OCI-LY7 (cell line): ENCODE data around the gene PLS3. TPM values are rescaled to one million over a fixed set of nuclear protein-coding genes. Genes with fewer than 3 reads are reported as not detected.
"Not testable (repeated sequence)": the region's sequence is repeated elsewhere in the genome, so short reads cannot be mapped to it uniquely, and the experiment has no call there.

Experiments used
- BruUV-seq: library from RNA; stranded (reverse); fragments of 400-500 nt; replicated peaks from 2 replicates; lab custom pipeline; 2021; lab: Mats Ljungman, UMichigan
- CTCF ChIA-PET: fragments of 300-600 bp; sonication (Branson Sonifier 250); formaldehyde crosslinking; loops from one replicate; lab custom pipeline; 2022; ENCODE audit warnings: antibody characterized with exemption; ENCODE audit not compliant: unreplicated experiment; lab: Charles Lee
- POLR2A ChIA-PET: fragments of 300-600 bp; sonication (Branson Sonifier 250); formaldehyde crosslinking; loops from one replicate; lab custom pipeline; 2022; ENCODE audit warnings: antibody characterized with exemption; lab: Charles Lee
- DNase-seq: peaks from one replicate; pipeline ENCODE4 v3.0.0-alpha.2; 2015; ENCODE audit warnings: low spot score
- H2AFZ ChIP-seq: fragments of 200-600 bp; sonication (generic), shearing (Covaris generic); 2 replicates; pipeline ENCODE4 v1.6.1; 2014; ENCODE audit warnings: mild to moderate bottlenecking, antibody characterized with exemption, low read length, moderate library complexity
- H3K27ac ChIP-seq: fragments of 200-600 bp; sonication (generic); 2 replicates; pipeline ENCODE4 v1.5.1; 2014; ENCODE audit warnings: mixed run types, low read depth, mild to moderate bottlenecking, moderate library complexity, low read length, inconsistent platforms; ENCODE audit not compliant: poor library complexity, severe bottlenecking
- H3K36me3 ChIP-seq: fragments of 200-600 bp; sonication (generic); 2 replicates; pipeline ENCODE4 v1.6.1; 2014; ENCODE audit warnings: mild to moderate bottlenecking, antibody characterized with exemption, low read length, moderate library complexity, mixed read lengths; ENCODE audit not compliant: insufficient read depth
- H3K4me1 ChIP-seq: fragments of 200-600 bp; sonication (generic); 2 replicates; pipeline ENCODE4 v1.5.1; 2014; ENCODE audit warnings: mild to moderate bottlenecking, low read length; ENCODE audit not compliant: insufficient read depth, poor library complexity, severe bottlenecking
- H3K4me2 ChIP-seq: fragments of 200-600 bp; sonication (generic); 2 replicates; pipeline ENCODE4 v1.6.1; 2014; ENCODE audit warnings: mild to moderate bottlenecking, low read length
- H3K4me3 ChIP-seq: fragments of 200-600 bp; sonication (generic); 2 replicates; pipeline ENCODE4 v1.5.1; 2014; ENCODE audit warnings: mild to moderate bottlenecking, low read depth, low read length; ENCODE audit not compliant: poor library complexity, severe bottlenecking
- H3K79me2 ChIP-seq: fragments of 200-600 bp; sonication (generic); 2 replicates; pipeline ENCODE4 v1.6.1; 2016; ENCODE audit warnings: low read depth, mild to moderate bottlenecking, low read length, moderate library complexity, mixed read lengths; ENCODE audit not compliant: insufficient read depth
- H3K9me2 ChIP-seq: fragments of 200-600 bp; sonication (generic); 2 replicates; pipeline ENCODE4 v1.6.1; 2016; ENCODE audit warnings: mild to moderate bottlenecking, low read length, mixed read lengths; ENCODE audit not compliant: insufficient read depth
- H3K9me3 ChIP-seq: fragments of 200-600 bp; sonication (generic); 2 replicates; pipeline ENCODE4 v1.6.1; 2014; ENCODE audit warnings: mild to moderate bottlenecking, mixed run types, low read length, mixed read lengths
- H4K20me1 ChIP-seq: fragments of 200-600 bp; sonication (generic); 2 replicates; pipeline ENCODE4 v1.6.1; 2014; ENCODE audit warnings: mild to moderate bottlenecking, antibody characterized with exemption, low read length, moderate library complexity, mixed read lengths; ENCODE audit not compliant: insufficient read depth
- CTCF ChIP-seq: fragments of 200-600 bp; sonication (generic); conservative IDR thresholded peaks from 2 replicates; pipeline ENCODE4 v1.5.1; 2014; ENCODE audit warnings: mild to moderate bottlenecking, antibody characterized with exemption, low read length, moderate library complexity, mixed read lengths
- EZH2phosphoT487 ChIP-seq: fragments of 200-600 bp; sonication (generic); IDR thresholded peaks from 2 replicates; pipeline ENCODE4 v1.6.1; 2018; ENCODE audit warnings: low read depth, borderline replicate concordance, mild to moderate bottlenecking, mixed run types, antibody characterized with exemption, low read length, moderate library complexity, mixed read lengths
- intact Hi-C: fragments of 100-400 bp; cut with micrococcal nuclease; formaldehyde crosslinking; loops from one replicate; pipeline ENCODE4 v1.10.0; 2022; ENCODE audit not compliant: unreplicated experiment
- total RNA-seq, 2 experiments: library from RNA; depleted of rRNA in 1 of 2; stranded (reverse); fragments of >200 nt in 1 of 2; shearing (Covaris generic) in 1 of 2; gene quantifications; 2 replicates each; pipeline ENCODE4 v1.2.3, GENCODE V29; 2014 to 2022

The PLS3 gene
- total RNA-seq, 2 experiments from 2014 or later = not detected

DNA sequence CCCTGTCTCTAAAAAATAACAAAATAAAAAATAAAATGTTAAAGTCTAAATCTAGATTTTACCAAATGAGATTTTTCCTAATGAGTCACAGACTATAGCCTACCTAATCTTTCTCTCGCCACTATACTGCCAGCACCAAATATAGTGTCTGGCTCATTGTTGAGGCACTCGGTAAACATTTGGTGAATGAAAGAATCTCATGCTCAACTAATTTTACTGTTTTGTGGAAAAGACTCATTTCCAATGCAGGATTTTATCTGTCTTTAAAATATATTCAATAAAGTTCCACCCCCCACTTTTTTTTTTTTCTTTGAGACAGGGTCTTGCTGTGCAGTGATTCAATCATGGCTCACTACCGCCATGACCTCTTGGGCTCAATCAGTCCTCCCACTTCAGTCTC is 71.5 kb downstream of the PLS3 start:
- H4K20me1 ChIP-seq = no peaks in the 10 kb centered on the region
- ChIA-PET POLR2A (no interaction called here), CTCF (no interaction called here)
- no TSS peak for BruUV-seq
- no peak for DNase-seq
- H3K79me2 ChIP-seq = no peaks in the 10 kb centered on the region
- TF ChIP-seq EZH2phosphoT487 (no peak), CTCF (no peak)
- no peak overlapping the region for H3K4me3 ChIP-seq
- H3K9me2 ChIP-seq = no peaks in the 10 kb centered on the region
- no peaks in the 10 kb centered on the region for H3K4me1 ChIP-seq
- H3K36me3 ChIP-seq = no peaks in the 10 kb centered on the region
- H2AFZ ChIP-seq = no peak overlapping the region
- intact Hi-C loops = no loop called here
- no peak overlapping the region for H3K4me2 ChIP-seq
- no peaks in the 10 kb centered on the region for H3K9me3 ChIP-seq
- no peak overlapping the region for H3K27ac ChIP-seq

- H3K9me3 ChIP-seq, H3K79me2 ChIP-seq, DNase-seq, H3K9me2 ChIP-seq, H2AFZ ChIP-seq, H4K20me1 ChIP-seq, BruUV-seq, H3K4me2 ChIP-seq, CTCF ChIA-PET, H3K4me1 ChIP-seq, H3K36me3 ChIP-seq, H3K27ac ChIP-seq, intact Hi-C loops, H3K4me3 ChIP-seq: not testable (repeated sequence)
- POLR2A ChIA-PET = interaction anchor here (1.1 kb wide), 1 partner anchor 10 kb away, joined by 5 read pairs; no protein-coding TSS in a partner anchor
Observed at GRCh38 chrX:115633397-115633796, 72.4 kb downstream of the PLS3 start.

DNA sequence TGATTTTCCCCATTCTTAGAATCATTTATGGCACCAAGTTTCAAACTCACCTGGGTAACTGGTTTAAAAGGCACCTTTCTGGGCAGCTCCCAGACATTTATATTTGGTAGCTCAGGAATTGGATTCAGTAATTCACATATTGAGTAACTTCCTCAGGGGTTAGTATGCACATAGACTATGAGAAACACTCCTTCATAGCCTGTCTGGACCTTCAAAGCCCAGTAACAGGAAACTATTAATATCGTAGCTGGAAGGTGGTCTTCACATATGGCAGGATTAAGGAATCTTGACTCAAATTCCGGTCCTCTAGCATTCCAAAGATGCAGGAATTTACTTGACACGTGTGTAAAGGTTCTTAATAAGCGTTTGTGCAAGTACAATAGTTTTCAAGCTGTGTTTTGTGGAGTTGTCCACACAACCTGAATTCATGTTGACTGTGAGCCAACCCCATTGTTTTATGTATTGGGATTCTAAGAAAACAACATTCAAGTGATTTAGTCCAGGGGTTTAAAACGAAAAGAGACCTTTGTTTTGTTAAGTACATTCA is 78.4 kb downstream of the PLS3 start:
- H3K4me3 ChIP-seq = no peak overlapping the region
- no peaks in the 10 kb centered on the region for H3K9me2 ChIP-seq
- no peaks in the 10 kb centered on the region for H3K4me1 ChIP-seq
- DNase-seq = no peak
- intact Hi-C loops = no loop called here
- ChIA-PET POLR2A (no interaction called here), CTCF (no interaction called here)
- no peaks in the 10 kb centered on the region for H3K36me3 ChIP-seq
- H3K4me2 ChIP-seq = no peak overlapping the region
- no peak overlapping the region for H2AFZ ChIP-seq
- no peaks in the 10 kb centered on the region for H3K9me3 ChIP-seq
- no peaks in the 10 kb centered on the region for H4K20me1 ChIP-seq
- H3K79me2 ChIP-seq = no peaks in the 10 kb centered on the region
- H3K27ac ChIP-seq = no peak overlapping the region
- TF ChIP-seq EZH2phosphoT487 = no peak
- BruUV-seq = no TSS peak

DNA sequence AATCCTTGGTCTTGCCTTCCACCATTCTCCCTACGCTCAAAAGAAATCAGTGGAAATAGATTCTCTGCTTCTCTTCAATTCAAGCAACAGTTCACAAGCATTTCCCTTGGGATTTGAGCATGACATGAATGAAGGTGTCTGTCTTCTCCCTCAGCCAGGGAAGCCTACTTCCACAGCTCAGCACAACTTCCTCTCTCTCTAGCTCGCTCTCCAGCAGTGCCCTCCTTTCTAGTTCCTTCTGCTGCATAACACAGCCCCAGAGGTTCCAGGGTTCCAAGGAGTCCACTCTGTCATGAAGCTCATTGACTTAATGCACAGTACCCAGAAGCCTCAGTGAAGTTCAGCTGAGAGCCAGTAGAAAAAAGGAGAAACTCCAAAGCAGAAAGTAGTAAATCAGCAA is 81.3 kb downstream of the PLS3 start:
- ChIA-PET CTCF (no interaction called here), POLR2A (no interaction called here)
- no peak for TF ChIP-seq EZH2phosphoT487
- no peak for TF ChIP-seq CTCF
- H3K9me3 ChIP-seq = no peaks in the 10 kb centered on the region
- no TSS peak for BruUV-seq
- H3K4me1 ChIP-seq = no peaks in the 10 kb centered on the region
- no peaks in the 10 kb centered on the region for H3K79me2 ChIP-seq
- no peaks in the 10 kb centered on the region for H4K20me1 ChIP-seq
- no peak overlapping the region for H3K27ac ChIP-seq
- no peak overlapping the region for H2AFZ ChIP-seq
- H3K9me2 ChIP-seq = no peaks in the 10 kb centered on the region
- DNase-seq = no peak
- no peak overlapping the region for H3K4me3 ChIP-seq
- no peak overlapping the region for H3K4me2 ChIP-seq
- intact Hi-C loops = loop anchor here (2.0 kb wide), 1 partner anchor 312 kb away; no protein-coding TSS in a partner anchor
- H3K36me3 ChIP-seq = no peaks in the 10 kb centered on the region
